ENCODE data around the gene PTGER3. TPM values are rescaled to one million over a fixed set of nuclear protein-coding genes. Genes with fewer than 3 reads are reported as not detected.
"Not testable (repeated sequence)": the region's sequence is repeated elsewhere in the genome, so short reads cannot be mapped to it uniquely, and the experiment has no call there.

The PTGER3 gene
- total and polyA plus RNA-seq, 9 donors = 0.16 to 1.7 (median 0.81) TPM

DNA sequence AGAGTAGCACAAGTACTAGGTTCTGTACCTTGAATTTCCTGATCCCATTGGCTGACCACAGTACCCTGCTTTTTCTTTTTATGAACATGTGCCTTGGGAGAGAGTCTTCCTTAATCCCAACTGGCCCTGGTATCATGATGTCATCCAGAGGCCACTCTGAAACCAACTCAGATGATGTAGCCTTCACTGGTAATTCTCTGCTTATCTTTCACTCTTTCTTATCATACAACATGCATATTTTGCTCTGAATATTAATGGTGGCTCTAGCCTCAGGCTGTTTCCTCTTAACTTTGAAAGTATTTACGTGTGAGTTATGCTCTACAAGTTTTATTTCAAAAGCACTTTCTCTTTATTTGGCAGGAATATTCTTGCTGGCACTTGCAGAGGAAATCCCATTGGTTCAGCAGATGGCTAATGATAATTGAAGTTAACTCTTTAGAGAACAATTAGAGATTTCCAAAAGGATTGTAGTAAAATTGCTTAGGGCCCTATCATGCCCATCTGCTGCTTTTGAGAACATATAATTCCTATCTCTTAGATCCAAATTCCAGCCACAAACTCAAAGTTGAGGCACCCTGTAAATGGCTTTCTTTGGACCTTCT is 86.1 kb downstream of the PTGER3 start:
- Histone ChIP-seq H3K9me3 (replicated peaks; ENCODE audit: control insufficient read depth, low read depth, low read length) (no peaks in the 10 kb centered on the region), H3K36me3 (ENCODE audit: control insufficient read depth, insufficient read depth, low read length) (no peaks in the 10 kb centered on the region), H3K4me1 (ENCODE audit: control insufficient read depth, insufficient read depth, low read length) (no peaks in the 10 kb centered on the region), H3K4me3 (ENCODE audit: low read length) (no peak overlapping the region), H3K27me3 (ENCODE audit: control insufficient read depth, insufficient read depth, low read length) (no peaks in the 10 kb centered on the region), H3K27ac (ENCODE audit: low read length) (no peak overlapping the region)
- WGBS (ENCODE audit: insufficient coverage) = no CpG with 5 or more reads among the region's 1 CpG
- DNase-seq = no peak

DNA sequence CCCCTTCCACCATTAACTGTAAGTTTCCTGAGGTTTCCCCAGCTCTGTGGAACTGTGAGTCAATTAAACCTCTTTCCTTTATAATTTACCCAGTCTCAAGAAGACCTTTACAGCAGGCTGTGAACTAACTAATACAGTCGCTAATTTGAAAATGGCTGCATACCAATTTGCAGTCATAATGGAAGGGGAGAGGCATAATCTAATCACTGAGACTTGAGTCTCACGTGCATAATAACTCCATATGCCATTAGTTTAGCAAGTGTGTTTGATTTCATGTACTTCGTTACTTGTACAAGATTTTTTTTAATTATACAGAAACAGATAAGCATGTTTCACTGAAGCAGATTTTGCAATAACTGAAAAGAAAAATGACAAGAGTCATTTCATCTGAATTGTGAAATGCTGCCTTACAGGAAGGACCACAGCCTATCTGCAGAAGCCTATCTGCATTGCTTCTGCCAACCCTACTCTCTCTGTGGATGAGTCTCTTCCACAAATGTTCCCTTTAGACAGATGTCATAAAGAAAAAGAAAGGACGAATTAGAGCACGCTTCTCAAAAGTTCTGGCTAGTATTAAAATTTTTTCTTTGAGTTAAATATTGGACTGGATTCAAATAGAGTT is 99.1 kb downstream of the PTGER3 start:
- H3K9me3 ChIP-seq (replicated peaks; ENCODE audit: control insufficient read depth, low read depth, low read length) = no peaks in the 10 kb centered on the region
- no CpG with 5 or more reads among the region's 5 CpGs for WGBS (ENCODE audit: insufficient coverage)
- DNase-seq = no peak
- no peak overlapping the region for H3K27ac ChIP-seq (ENCODE audit: low read length)
- no peaks in the 10 kb centered on the region for H3K4me1 ChIP-seq (ENCODE audit: control insufficient read depth, insufficient read depth, low read length)
- H3K4me3 ChIP-seq (ENCODE audit: low read length) = no peak overlapping the region
- H3K27me3 ChIP-seq (ENCODE audit: control insufficient read depth, insufficient read depth, low read length) = no peaks in the 10 kb centered on the region
- no peaks in the 10 kb centered on the region for H3K36me3 ChIP-seq (ENCODE audit: control insufficient read depth, insufficient read depth, low read length)

DNA sequence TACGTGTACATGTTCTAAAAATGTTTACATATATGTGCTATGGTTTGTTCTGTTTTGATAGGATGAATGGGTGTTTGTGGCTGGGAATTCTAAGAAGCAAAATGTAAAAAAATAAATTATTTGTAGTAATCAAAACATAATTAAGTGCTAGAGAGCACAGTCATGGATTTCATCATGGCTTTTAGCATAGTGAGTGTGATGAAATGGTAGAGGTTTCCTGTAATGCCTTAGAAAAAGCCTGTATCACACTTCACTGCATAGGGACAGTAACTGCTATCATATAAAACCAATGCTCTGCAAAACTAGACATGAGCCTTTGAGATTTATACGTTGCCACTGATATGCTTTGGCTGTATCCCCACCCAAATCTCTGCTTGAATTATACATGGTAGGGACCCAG is 99.8 kb downstream of the PTGER3 start:
- Histone ChIP-seq H3K27me3 (ENCODE audit: control insufficient read depth, insufficient read depth, low read length) (no peaks in the 10 kb centered on the region), H3K4me3 (ENCODE audit: low read length) (no peak overlapping the region), H3K36me3 (ENCODE audit: control insufficient read depth, insufficient read depth, low read length) (no peaks in the 10 kb centered on the region), H3K4me1 (ENCODE audit: control insufficient read depth, insufficient read depth, low read length) (no peaks in the 10 kb centered on the region), H3K9me3 (replicated peaks; ENCODE audit: control insufficient read depth, low read depth, low read length) (no peaks in the 10 kb centered on the region), H3K27ac (ENCODE audit: low read length) (no peak overlapping the region)
- no CpG with 5 or more reads among the region's 2 CpGs for WGBS (ENCODE audit: insufficient coverage)
- DNase-seq = no peak

DNA sequence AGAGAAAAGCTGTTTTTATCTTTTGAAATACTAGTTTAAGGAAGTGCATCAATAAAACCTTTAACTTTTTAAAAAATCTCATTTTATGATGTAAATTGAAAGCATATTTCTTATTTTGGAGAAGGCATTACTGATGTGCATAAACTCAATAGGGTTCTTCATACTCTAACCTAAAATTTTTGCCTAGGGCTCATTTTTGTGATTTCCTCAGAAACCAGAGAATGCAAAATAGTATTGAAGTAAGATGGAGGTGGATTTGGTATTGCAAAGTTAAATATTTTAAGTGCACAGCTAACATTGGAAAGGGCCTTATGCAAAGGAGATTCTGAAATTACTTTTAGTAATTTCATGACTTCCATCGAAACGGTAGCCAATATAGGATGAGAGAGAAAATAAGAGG is 101.9 kb downstream of the PTGER3 start:
- no peak for DNase-seq
- no CpG with 5 or more reads among the region's 2 CpGs for WGBS (ENCODE audit: insufficient coverage)
- no peaks in the 10 kb centered on the region for H3K9me3 ChIP-seq (replicated peaks; ENCODE audit: control insufficient read depth, low read depth, low read length)
- no peaks in the 10 kb centered on the region for H3K4me1 ChIP-seq (ENCODE audit: control insufficient read depth, insufficient read depth, low read length)
- H3K36me3 ChIP-seq (ENCODE audit: control insufficient read depth, insufficient read depth, low read length) = no peaks in the 10 kb centered on the region
- no peak overlapping the region for H3K27ac ChIP-seq (ENCODE audit: low read length)
- H3K27me3 ChIP-seq (ENCODE audit: control insufficient read depth, insufficient read depth, low read length) = no peaks in the 10 kb centered on the region
- H3K4me3 ChIP-seq (ENCODE audit: low read length) = no peak overlapping the region

DNA sequence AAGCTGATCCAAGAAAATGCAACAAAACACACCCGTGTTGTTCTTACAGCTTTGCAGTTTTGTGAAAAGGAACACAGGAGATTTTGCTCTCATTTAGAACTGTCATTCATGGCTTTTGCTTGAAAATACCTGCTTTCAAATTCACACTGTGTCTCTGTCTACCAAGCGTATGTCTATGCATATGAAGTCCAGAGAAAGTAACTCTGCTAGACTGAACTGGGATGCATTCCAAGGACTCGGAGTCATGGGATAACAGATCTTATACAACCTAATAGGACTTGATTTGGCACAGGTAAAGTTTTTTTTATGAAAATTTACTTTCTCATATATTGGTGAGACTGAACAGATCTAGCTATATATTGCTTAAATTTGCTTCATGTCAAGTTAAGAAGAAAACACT is 102.4 kb downstream of the PTGER3 start:
- 0% methylated on average over 1 of the region's 3 CpGs for WGBS (ENCODE audit: insufficient coverage)
- no peak overlapping the region for H3K4me3 ChIP-seq (ENCODE audit: low read length)
- no peaks in the 10 kb centered on the region for H3K4me1 ChIP-seq (ENCODE audit: control insufficient read depth, insufficient read depth, low read length)
- DNase-seq = peak; percentile 17
- no peaks in the 10 kb centered on the region for H3K36me3 ChIP-seq (ENCODE audit: control insufficient read depth, insufficient read depth, low read length)
- no peaks in the 10 kb centered on the region for H3K9me3 ChIP-seq (replicated peaks; ENCODE audit: control insufficient read depth, low read depth, low read length)
- no peaks in the 10 kb centered on the region for H3K27me3 ChIP-seq (ENCODE audit: control insufficient read depth, insufficient read depth, low read length)
- no peak overlapping the region for H3K27ac ChIP-seq (ENCODE audit: low read length)

DNA sequence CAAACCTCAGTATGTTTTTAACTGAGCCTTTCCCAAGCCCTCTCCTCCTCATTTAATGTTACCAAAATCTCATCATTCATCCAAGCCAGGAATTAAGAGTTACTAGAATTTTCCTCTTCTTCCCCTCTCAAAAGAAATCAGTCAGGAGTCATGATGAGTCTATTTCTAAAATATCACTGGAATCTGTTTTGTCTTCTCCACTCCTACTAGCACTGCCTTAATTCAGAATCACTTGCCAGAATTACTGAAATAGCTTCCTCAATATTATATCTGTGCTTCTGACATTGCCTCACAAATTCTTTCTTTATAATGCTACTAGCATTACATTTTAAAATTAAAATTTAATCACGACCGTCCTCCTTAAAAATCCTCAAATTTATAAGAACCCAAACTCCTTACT is 106.1 kb downstream of the PTGER3 start:
- no peak for DNase-seq
- Histone ChIP-seq H3K27me3 (ENCODE audit: control insufficient read depth, insufficient read depth, low read length) (no peaks in the 10 kb centered on the region), H3K4me1 (ENCODE audit: control insufficient read depth, insufficient read depth, low read length) (no peaks in the 10 kb centered on the region), H3K27ac (ENCODE audit: low read length) (no peak overlapping the region), H3K9me3 (replicated peaks; ENCODE audit: control insufficient read depth, low read depth, low read length) (no peaks in the 10 kb centered on the region), H3K4me3 (ENCODE audit: low read length) (no peak overlapping the region), H3K36me3 (ENCODE audit: control insufficient read depth, insufficient read depth, low read length) (no peaks in the 10 kb centered on the region)
- no CpG with 5 or more reads among the region's 2 CpGs for WGBS (ENCODE audit: insufficient coverage)

DNA sequence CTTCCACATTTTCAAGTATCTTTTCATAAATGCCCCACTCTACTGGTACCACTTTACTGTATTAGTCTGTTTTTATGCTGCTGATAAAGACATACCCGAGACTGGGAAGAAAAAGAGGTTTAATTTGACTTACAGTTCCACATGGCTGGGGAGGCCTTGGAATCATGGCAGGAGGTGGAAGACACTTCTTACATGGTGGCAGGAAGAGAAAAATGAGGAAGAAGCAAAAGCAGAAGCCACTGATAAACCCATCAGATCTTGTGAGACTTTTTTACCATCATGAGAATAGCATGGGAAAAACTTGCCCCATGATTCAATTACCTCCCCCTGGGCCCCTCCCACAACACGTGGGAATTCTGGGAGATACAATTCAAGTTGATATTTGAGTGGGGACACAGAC is 107.2 kb downstream of the PTGER3 start:
- not testable (repeated sequence) for H3K36me3 ChIP-seq (ENCODE audit: control insufficient read depth, insufficient read depth, low read length); H3K4me3 ChIP-seq (ENCODE audit: low read length); H3K27me3 ChIP-seq (ENCODE audit: control insufficient read depth, insufficient read depth, low read length); DNase-seq; H3K9me3 ChIP-seq (replicated peaks; ENCODE audit: control insufficient read depth, low read depth, low read length); H3K27ac ChIP-seq (ENCODE audit: low read length); H3K4me1 ChIP-seq (ENCODE audit: control insufficient read depth, insufficient read depth, low read length)
- no CpG with 5 or more reads among the region's 2 CpGs for WGBS (ENCODE audit: insufficient coverage)

DNA sequence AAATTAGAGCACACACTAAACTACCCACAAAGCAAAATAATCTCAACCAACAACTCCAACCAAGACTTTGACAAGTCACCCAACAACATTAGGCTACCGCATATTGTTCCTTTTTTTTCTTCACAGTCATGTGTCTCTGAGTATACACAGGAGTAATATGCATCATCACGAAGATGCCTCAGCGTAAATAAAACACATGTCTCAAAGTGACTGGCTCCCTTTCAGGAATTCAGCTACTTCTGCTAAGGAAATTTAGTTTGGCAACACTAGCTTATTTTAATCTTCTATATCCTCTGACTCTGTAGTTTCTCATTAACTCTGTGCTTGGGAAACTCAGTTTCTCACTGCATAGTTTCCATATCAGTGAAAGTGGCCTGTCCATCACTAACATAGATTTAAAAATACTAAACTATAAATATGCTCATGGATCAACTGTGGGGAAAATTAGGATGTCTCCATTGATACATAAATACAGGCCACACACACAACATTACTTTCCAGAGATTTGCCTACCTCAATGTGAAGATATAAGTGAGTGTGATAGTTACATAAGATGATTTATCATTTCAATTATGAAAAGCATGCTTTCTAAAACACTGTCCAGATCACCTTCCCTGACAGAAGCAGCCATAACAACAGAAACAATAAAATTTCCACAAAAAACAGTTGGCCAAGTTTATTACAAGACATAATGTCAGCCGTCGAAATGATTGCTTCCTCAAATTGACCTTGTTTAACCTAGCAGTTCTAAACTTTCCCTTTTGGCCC is 113.2 kb downstream of the PTGER3 start:
- Histone ChIP-seq H3K9me3 (replicated peaks; ENCODE audit: control insufficient read depth, low read depth, low read length) (no peaks in the 10 kb centered on the region), H3K4me1 (ENCODE audit: control insufficient read depth, insufficient read depth, low read length) (no peaks in the 10 kb centered on the region), H3K36me3 (ENCODE audit: control insufficient read depth, insufficient read depth, low read length) (no peaks in the 10 kb centered on the region), H3K4me3 (ENCODE audit: low read length) (no peak overlapping the region), H3K27me3 (ENCODE audit: control insufficient read depth, insufficient read depth, low read length) (no peaks in the 10 kb centered on the region), H3K27ac (ENCODE audit: low read length) (no peak overlapping the region)
- peak; percentile 32 for DNase-seq
- WGBS (ENCODE audit: insufficient coverage) = 27% methylated on average over 3 of the region's 5 CpGs

DNA sequence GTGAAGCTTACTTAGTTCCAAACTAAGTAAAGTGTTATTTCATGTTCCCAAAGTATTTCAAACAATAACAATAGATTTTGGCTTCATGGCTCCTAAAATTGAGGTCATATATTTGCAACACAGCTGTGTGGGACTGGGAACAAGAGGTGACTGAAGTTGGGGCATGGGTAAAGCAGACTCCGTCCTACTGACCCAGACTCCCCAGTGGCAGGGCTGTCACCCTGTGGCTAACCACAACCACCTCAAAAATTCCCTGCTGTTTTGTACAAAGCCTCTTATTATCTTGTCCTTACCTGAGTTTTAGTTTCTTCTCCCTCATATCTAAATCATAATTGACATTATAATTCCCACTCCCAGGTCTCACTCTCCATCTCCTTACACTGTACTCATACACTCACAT is 117.6 kb downstream of the PTGER3 start:
- Histone ChIP-seq H3K4me1 (ENCODE audit: control insufficient read depth, insufficient read depth, low read length) (no peaks in the 10 kb centered on the region), H3K4me3 (ENCODE audit: low read length) (no peak overlapping the region), H3K27ac (ENCODE audit: low read length) (no peak overlapping the region), H3K27me3 (ENCODE audit: control insufficient read depth, insufficient read depth, low read length) (no peaks in the 10 kb centered on the region), H3K36me3 (ENCODE audit: control insufficient read depth, insufficient read depth, low read length) (no peaks in the 10 kb centered on the region), H3K9me3 (replicated peaks; ENCODE audit: control insufficient read depth, low read depth, low read length) (no peaks in the 10 kb centered on the region)
- no peak for DNase-seq
- no CpG with 5 or more reads among the region's 1 CpG for WGBS (ENCODE audit: insufficient coverage)

DNA sequence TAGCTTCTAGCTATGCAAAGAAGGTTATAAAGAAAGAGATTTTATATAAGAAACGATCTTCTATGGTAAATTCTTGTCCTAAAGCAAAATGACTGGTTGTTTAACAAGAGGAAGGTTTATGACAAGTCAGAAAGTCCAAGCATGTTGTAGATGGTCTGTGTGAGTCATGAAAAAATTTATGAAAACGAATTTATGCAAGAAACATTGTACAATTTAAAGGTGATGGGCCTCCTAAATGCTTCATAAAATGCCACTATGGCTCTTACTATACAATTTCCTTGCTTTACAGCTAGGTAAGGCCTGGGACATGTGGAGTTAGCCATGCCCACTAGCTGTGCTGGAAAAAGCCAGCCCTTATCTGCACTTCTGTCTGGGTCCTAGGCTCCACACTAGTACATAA is 125.4 kb downstream of the PTGER3 start:
- WGBS (ENCODE audit: insufficient coverage) = 67% methylated on average over 1 of the region's 2 CpGs
- no peaks in the 10 kb centered on the region for H3K4me1 ChIP-seq (ENCODE audit: control insufficient read depth, insufficient read depth, low read length)
- no peak overlapping the region for H3K27ac ChIP-seq (ENCODE audit: low read length)
- DNase-seq = no peak
- no peaks in the 10 kb centered on the region for H3K36me3 ChIP-seq (ENCODE audit: control insufficient read depth, insufficient read depth, low read length)
- peaks cover 10% of the 10 kb centered on the region for H3K9me3 ChIP-seq (replicated peaks; ENCODE audit: control insufficient read depth, low read depth, low read length)
- H3K27me3 ChIP-seq (ENCODE audit: control insufficient read depth, insufficient read depth, low read length) = no peaks in the 10 kb centered on the region
- no peak overlapping the region for H3K4me3 ChIP-seq (ENCODE audit: low read length)
